Activated CD8-positive, alpha-beta T cell treated with anti-CD3 and anti-CD28 coated beads for 36 hours (primary cell): ENCODE measurements around the gene PCNX2. TPM values are rescaled to one million over a fixed set of nuclear protein-coding genes. Genes with fewer than 3 reads are reported as not detected.

Source experiments
- ATAC-seq: fragments of 200-7000 bp; cut with Tn5 transposase; one replicate; pipeline ENCODE4 v1.10.0; 2021; ENCODE audit warnings: mild to moderate bottlenecking, moderate library complexity
- CTCF ChIA-PET: fragments of 350-600 bp; sonication (Branson Sonifier 250); formaldehyde crosslinking; loops from one replicate; lab custom pipeline; 2021; ENCODE audit warnings: antibody characterized with exemption; lab: Charles Lee
- POLR2A ChIA-PET: fragments of 350-600 bp; sonication (Branson Sonifier 250); formaldehyde crosslinking; loops from one replicate; lab custom pipeline; 2021; ENCODE audit warnings: antibody characterized with exemption; lab: Charles Lee
- DNase-seq: peaks from one replicate; pipeline ENCODE4 v3.0.0-alpha.2; 2020
- H3K27ac Mint-ChIP-seq: one replicate; pipeline ENCODE4 v1.8.0; 2021; ENCODE audit warnings: mild to moderate bottlenecking, mixed read lengths
- H3K27me3 Mint-ChIP-seq: one replicate; pipeline ENCODE4 v1.8.0; 2021; ENCODE audit warnings: mixed read lengths
- H3K36me3 Mint-ChIP-seq: one replicate; pipeline ENCODE4 v1.8.0; 2021; ENCODE audit warnings: low read depth, mixed read lengths
- H3K4me1 Mint-ChIP-seq: one replicate; pipeline ENCODE4 v1.8.0; 2021; ENCODE audit warnings: low read depth, mixed read lengths
- H3K4me3 Mint-ChIP-seq: one replicate; pipeline ENCODE4 v1.8.0; 2021; ENCODE audit warnings: mild to moderate bottlenecking, moderate library complexity, mixed read lengths
- H3K9me3 Mint-ChIP-seq: one replicate; pipeline ENCODE4 v1.8.0; 2021; ENCODE audit warnings: mixed read lengths
- CTCF ChIP-seq: fragments of 200-600 bp; IDR thresholded peaks from one replicate; pipeline ENCODE4 v1.8.0; 2022; ENCODE audit warnings: antibody characterized with exemption, mild to moderate bottlenecking
- intact Hi-C: fragments of 100-400 bp; cut with micrococcal nuclease; formaldehyde crosslinking; loops from one replicate; pipeline ENCODE4 v1.10.0; 2022
- total RNA-seq, 2 experiments: library from RNA; stranded (reverse); gene quantifications; one replicate each; pipeline ENCODE4 v1.2.3, GENCODE V29; 2021

Gene PCNX2
- total RNA-seq, 2 experiments from 2014 or later = 14.4 to 14.9 TPM

- intact Hi-C loops = no loop called here
- no peaks in the 10 kb centered on the region for H3K9me3 Mint-ChIP-seq
- POLR2A ChIA-PET = interaction anchor here (0.6 kb wide), 1 partner anchor 10 kb away, joined by 3 read pairs; no protein-coding TSS in a partner anchor
- CTCF ChIA-PET = interaction anchor here (1.3 kb wide), 1 partner anchor 11 kb away, joined by 6 read pairs; no protein-coding TSS in a partner anchor
- no peak for ATAC-seq
- no peak overlapping the region for H3K4me3 Mint-ChIP-seq
- no peak for TF ChIP-seq CTCF
- H3K4me1 Mint-ChIP-seq = no peaks in the 10 kb centered on the region
- no peaks in the 10 kb centered on the region for H3K36me3 Mint-ChIP-seq
- DNase-seq = no peak
- H3K27me3 Mint-ChIP-seq = peaks cover 11% of the 10 kb centered on the region
- no peak overlapping the region for H3K27ac Mint-ChIP-seq
Observed at GRCh38 chr1:233316473-233316872, 20.9 kb upstream of the PCNX2 start.

GRCh38 chr1:233315718-233316301 lies 20.3 kb upstream of the PCNX2 start:
- H3K27ac Mint-ChIP-seq = no peak overlapping the region
- H3K9me3 Mint-ChIP-seq = no peaks in the 10 kb centered on the region
- POLR2A ChIA-PET = no interaction called here
- no peak for TF ChIP-seq CTCF
- CTCF ChIA-PET = interaction anchor here (1.3 kb wide), 1 partner anchor 11 kb away, joined by 6 read pairs; no protein-coding TSS in a partner anchor
- no peak for ATAC-seq
- H3K27me3 Mint-ChIP-seq = peaks cover 11% of the 10 kb centered on the region
- H3K4me3 Mint-ChIP-seq = no peak overlapping the region
- intact Hi-C loops = no loop called here
- no peak for DNase-seq
- H3K4me1 Mint-ChIP-seq = no peaks in the 10 kb centered on the region
- no peaks in the 10 kb centered on the region for H3K36me3 Mint-ChIP-seq

GRCh38 chr1:233313434-233314155 lies 18.1 kb upstream of the PCNX2 start:
- H3K9me3 Mint-ChIP-seq = no peaks in the 10 kb centered on the region
- H3K27ac Mint-ChIP-seq = no peak overlapping the region
- ATAC-seq (no peak), DNase-seq (no peak)
- TF ChIP-seq CTCF = no peak
- intact Hi-C loops = no loop called here
- no peaks in the 10 kb centered on the region for H3K4me1 Mint-ChIP-seq
- peaks cover 3% of the 10 kb centered on the region for H3K27me3 Mint-ChIP-seq
- ChIA-PET CTCF (no interaction called here), POLR2A (no interaction called here)
- no peak overlapping the region for H3K4me3 Mint-ChIP-seq
- H3K36me3 Mint-ChIP-seq = no peaks in the 10 kb centered on the region

GRCh38 chr1:233304489-233305102 lies 9.1 kb upstream of the PCNX2 start:
- peaks cover 14% of the 10 kb centered on the region for H3K27me3 Mint-ChIP-seq
- H3K4me3 Mint-ChIP-seq = no peak overlapping the region
- intact Hi-C loops = loop anchor here (5.0 to 10.0 kb wide), 2 partner anchors 490 to 763 kb away; no protein-coding TSS in a partner anchor
- no peaks in the 10 kb centered on the region for H3K4me1 Mint-ChIP-seq
- ATAC-seq (peak; percentile 65), DNase-seq (no peak)
- H3K9me3 Mint-ChIP-seq = no peaks in the 10 kb centered on the region
- H3K27ac Mint-ChIP-seq = no peak overlapping the region
- TF ChIP-seq CTCF = peak; percentile 88
- H3K36me3 Mint-ChIP-seq = no peaks in the 10 kb centered on the region
- ChIA-PET POLR2A (no interaction called here), CTCF (interaction anchor here (0.7 to 4.1 kb wide), 24 partner anchors 8 to 767 kb away, joined by 3 to 18 read pairs (median 4); partner anchors contain the start of gene MAP3K21)
